ENCODE results near the gene TFEB.

Gene TFEB

DNA sequence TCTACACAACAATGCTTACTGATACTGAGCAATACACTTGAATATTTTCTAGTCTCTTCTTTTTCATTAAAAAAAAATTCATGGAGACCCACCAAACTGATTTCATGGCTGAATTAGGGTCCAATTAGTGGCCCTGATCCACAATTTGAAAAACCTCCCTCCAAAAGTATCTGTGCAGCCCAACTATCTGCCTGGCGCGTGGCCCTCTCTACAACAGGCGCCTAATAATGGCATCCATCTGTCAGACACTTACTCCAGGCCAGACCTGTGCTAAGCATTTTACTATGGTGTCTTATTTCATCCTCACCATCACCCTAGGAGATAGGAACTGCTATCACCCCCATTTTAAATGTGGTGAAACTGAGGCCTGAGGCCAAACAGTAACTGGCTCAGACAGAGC lies 14.0 kb downstream of the TFEB start:
- DNase-seq = no peak

DNA sequence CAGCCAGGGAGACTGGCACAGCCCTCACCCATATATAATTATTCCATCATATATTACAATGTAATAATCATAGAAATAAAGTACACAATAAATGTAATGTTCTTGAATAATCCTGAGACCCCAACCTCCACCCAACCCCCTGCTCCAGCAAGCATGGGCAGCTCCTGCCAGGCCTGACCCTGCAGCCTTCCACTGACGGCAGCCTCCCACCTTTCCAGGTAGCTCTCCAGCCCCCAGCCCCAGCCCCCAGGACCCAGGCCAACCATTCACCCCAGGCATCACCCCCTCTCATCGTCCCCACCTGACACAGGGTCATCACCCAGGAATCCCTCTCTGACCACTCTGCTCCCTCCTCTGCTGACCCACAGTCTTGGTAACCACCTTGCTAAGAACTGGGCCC lies 14.6 kb downstream of the TFEB start:
- no peak for DNase-seq

DNA sequence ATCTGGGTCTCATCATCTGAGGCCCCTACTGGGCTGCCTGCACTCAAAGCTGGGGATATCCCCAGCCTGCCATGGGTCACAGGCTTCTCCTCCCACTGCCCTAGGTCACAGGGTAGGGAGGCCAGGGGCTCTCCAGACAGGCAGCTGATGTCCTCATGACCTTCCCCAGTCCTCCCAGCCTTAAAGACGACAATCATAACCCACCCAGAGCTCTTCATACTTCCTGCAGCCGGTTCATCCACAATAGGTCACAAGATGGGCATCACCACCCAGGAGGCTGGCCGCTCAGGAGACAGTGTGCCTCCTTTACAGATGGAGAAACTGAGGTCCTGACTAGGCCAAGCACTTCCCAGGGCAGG lies 15.2 kb downstream of the TFEB start:
- peak; percentile 91 for DNase-seq

DNA sequence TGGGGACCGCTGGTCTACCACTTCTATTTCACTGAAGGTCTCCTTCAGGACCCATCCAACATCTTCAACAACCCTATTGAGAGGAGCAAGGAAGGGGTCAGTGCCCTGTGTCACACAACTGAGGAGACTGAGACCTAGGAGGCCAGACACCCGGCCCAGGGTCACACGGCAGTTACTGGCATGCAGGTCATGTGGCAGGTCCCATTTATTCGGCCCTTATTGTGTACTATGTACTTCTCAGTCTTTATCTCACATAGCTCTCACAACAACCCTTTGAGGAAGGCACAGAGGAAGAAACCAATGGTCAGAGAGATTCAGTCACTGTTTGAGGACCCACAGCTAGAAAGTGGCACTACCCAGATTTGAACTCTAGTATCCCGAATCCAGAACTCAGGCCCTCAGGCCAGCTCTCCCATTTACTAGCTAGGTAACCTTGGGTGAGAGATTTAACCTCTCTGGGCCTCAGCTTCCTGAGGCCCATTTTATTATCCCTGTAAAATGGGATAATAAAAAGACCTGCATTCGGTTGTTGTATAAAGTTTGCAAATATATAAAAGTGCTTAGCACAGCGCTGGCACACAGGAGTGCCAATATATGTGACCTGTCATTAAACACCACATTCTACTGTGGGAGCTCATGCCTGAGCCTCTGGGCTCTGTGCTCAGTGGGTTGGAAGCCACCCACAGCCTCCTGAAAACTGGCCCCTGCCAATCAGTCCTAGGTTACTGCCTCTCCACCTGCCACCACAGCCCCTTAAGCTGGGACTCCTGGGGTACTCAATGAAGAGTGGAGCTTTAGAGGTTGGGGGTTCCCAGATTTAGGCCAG lies 15.8 kb downstream of the TFEB start:
- DNase-seq = peak; percentile 32

DNA sequence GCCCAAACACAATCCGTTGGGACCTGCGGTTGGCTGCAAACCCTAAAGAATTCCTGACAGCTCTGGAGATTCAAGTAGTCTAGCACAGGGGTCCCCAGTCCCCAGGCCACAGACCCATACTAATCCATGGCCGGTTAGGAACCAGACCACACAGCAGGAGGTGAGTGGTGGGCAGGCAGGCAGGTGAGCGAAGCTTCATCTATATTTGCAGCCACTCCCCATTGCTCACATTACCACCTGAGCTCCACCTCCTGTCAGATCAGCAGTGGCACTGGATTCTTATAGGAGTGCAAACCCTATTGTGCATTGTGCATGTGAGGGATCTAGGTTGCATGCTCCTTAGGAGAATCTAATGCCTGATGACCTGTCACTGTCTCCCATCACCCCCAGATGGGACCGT lies 16.6 kb downstream of the TFEB start:
- no peak for DNase-seq

DNA sequence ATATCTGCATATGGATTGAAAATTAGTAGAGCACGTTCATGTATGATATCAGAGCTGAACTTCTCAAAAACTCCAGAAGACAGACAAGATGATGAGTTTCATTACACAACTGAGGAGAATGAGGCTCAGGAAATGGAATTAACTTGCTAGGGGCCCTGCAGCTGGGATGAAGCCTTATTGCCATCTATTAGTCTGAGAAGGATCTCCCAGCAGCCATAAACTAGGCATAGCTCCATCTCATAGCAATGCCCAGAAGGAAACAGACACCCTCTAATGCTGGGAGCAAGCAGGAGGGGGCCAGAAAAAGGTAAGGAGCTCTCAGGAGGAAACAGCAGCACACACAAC lies 18.0 kb downstream of the TFEB start:
- peak; percentile 51 for DNase-seq

DNA sequence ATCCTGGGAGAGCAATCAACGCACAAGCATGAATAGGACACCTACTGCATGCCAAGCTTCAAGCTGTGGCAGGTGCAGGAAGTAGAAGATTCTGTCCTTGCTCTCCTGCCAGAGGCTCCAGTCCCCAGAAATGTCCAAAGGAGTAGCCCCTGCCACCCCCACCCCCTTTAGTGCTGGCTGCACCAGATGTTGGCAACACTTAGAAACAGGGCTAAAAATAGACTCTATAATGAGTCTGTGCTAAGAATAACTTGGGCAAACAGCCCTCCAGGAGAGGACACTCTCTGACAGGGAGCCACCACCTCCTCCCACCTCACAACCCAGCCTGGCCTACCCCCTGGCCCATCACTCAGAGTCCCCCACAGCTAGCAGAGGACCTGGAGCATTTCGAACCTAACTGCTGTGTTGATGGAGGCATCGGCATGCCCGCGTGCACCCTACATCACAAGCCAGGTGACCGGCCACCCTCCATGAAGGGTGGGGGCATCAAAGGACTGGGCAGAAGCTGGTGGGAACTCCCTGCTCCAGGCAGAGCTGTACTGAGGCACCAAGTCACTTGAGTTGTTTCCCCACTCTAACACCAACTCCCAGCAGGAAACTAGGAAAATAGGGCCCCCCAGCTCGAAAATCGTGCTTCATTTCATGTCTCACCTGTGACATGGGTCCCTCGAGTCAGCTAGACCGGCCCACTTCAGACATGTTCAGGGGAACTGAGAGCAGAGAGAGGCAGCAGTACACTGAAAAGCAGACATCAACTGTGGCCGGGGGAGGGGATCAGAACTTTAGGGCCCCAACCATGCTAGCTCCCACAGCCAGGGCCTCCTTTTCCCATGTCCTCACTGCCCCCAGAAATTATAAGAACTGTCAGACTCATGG lies 18.7 kb downstream of the TFEB start:
- DNase-seq = no peak

DNA sequence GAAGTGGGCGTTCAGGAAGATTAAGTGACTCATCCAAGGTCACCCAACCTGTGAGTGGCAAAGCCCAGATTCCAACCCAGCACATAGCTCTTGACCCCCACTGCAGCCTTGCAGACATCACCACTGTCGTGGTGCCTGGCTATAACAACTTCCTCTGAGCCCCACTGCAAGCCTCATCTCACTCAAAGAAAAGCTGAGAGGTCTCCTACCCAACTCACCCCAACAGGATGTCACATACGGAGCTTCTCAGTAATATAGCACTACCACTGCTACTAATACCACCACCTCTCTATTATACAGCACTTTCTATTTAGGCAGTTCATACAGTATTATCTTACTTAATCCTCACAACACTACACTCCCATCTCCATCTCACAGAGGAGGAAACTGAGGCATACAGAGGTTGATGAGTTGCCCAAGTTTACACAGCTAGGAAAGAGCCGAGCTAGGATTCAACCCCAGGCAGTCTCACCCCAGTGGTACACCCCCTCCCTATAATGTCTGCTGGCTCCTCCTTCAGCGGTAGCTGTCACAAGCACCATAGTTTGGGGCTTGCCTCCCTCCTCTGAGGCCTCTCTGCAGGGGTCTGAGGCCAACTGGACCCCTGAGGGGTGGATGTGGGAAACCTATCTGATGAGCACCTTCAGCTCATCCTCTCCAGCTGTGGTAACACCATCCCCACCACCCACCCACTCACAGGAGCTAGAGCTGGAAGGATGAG lies 19.5 kb downstream of the TFEB start:
- no peak for DNase-seq

DNA sequence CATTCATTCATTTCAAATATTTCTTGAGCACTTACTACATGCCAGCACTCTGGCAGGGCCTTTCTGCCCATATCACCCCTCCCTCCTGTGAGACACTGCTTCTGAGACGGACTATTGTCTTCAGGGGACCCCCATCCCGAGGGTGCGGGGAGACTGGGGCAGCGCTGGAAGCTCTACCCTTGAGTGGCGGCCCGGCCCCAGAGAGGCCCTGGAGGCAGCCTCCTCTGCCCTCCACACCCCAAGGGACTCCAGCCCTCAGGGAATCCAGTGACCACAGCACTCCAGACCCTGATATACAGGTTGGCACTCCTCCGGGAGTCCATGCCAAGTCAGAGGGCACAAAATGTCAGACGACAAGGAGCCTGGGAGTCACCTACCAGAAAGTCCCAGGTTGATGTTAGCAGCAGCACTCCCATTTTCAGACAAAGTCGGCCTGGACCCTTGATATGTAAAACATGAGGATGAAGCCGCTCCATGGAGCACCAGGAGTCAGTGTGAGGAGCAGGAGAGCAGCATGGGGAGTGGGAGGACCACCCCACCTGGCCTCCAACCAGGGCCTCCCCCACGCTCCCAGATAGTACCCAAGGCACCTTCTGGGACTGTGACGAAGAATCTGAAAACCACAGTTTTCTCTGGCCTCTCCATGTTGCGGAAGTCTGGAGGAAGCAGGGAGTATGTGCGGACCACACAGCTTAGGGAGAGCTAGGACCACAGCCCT lies 20.7 kb downstream of the TFEB start:
- DNase-seq = no peak

DNA sequence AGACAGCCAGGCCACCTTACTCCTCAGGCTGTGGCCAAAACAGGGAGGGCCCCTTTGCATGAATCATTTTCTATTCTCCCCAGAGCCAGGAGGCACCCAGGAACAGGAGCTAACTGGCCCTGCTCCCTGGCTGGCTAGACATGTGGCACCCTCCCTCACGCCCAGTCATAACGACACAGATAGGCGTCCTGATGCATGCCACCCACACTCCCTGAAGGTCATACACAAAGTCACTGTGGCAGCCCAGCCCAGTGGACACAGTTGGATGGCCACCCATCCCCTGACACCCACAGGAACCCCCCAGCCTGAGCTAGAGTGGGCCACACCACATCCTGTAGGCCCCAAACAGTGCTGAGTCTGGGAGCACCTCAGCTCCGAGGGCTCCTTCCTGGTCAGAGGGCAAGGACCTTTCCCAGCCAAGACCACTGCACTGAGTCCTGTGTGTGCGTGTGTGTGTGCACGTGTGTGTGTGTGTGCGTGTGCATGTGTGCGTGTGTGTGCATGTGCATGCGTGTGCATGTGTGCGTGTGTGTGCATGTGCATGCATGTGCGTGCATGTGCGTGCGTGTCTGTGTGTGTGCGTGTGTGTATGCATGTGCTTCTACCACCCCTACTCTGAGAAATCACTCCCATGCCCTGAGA lies 21.6 kb downstream of the TFEB start:
- DNase-seq = peak; percentile 72

DNA sequence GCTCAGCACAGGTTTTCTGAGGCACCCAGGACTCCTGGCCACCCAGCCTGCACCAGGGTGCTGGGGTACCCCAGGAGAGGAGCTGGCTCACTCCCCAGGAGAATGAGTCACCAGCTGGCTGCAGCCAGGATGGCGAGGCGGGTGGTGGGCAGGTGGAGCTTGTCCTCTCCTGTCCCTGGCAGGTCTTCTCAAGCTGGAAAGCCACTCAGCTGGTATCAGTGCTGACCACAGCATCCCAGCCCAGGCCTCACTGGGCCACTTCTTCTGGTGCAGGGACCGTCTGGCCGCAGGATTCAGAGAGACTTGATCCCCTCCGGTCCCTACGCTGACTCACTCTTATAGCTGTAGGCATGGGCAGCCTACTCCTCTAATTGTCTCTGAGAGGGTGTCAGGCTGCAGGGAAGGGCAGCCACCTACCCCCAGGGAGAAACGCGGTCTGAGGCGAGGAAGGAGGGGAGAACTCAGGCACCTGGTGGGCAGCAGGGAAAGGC lies 22.2 kb downstream of the TFEB start:
- no peak for DNase-seq

DNA sequence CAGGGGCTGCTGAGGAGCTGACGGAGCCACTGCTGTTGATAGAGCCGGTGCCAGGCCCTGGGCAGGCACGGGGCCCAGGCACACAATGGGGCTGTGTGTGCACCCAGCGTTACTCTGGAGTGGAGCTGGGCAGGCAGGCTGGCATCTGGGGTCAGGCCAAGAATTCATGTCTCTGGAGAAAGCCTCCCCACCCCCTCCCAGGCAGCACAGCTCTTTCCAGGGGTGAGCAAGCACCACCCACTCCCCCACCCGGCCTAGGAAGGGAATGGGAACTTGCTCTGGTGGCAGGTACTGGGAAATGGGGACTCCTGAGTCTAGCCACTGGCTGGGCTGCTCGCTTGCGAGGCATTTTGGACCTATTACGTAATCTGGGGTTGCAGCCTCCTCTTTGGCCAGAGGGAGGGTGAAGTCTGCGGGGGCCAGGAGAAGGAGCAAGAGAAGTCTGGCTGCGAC lies 22.7 kb downstream of the TFEB start:
- no peak for DNase-seq

DNA sequence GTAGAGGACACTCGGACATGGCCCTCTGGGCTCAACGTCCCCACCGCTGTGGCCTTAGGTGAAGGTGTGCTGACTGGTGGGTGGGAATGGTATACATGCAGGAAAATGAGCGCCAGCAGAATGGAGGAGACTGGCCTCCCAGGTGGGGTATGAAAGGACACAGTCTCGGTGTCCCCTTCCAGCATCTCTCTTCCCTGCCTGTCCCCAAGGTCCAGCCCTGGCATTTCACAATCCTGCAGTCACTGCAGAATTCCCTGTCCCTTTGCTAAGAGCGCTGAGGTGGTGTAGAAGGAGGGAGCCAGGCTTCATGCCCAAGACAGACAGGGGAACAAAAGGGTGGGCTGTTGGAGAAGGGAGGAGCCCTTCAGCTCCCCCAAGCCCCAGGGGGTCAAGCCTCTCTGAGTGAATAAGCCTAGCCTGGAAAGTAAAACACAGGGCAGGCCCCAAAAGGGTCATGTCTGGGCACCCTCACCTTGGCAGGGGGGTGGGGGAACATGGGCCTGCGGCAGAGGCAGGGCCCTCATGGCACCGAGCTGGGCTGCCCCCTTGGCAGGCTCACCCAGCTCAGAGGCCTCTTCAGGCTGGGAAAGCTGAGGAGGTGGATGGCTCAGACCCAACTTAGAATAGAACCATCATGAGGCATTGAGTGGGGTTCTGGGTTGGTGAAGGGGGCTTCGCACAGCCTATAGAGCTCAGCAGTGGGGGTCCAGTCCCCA lies 23.9 kb downstream of the TFEB start:
- DNase-seq = no peak

DNA sequence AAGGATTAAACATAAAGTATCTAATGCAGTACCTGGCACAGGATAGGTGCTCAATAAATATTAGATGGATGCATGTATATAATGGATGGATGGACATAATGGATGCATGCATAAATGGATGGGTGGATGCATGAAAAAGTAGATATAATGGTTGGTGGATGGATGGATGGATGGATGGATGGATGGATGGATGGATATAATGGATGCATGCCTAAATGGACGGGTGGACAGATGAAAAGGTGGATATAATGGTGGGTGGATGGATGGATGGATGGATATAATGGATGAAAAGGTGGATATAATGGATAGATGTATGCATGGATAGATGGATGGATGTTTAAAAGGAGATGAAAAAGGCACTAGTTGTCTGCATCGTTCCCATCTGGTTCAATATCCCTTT lies 26.0 kb downstream of the TFEB start:
- DNase-seq = no peak

DNA sequence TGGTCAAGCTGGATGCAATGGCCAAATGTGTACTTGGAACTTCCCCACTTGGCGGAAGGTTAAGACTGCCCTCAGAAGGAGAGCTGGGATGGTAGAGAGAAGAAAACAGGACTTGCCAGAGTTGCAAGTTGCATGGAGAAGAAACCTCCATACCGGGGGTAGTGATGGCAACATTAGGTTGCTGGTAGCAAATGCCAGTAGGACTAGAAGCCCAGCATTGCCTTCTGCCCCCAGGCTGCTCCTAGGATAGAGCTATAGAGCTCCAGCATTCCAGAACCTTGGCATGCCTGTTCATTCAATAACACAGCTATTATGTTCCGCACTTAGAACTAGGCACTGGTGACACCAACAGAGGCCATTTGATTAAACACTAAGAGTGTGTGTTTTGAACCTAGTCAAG lies 26.6 kb downstream of the TFEB start:
- no peak for DNase-seq

DNA sequence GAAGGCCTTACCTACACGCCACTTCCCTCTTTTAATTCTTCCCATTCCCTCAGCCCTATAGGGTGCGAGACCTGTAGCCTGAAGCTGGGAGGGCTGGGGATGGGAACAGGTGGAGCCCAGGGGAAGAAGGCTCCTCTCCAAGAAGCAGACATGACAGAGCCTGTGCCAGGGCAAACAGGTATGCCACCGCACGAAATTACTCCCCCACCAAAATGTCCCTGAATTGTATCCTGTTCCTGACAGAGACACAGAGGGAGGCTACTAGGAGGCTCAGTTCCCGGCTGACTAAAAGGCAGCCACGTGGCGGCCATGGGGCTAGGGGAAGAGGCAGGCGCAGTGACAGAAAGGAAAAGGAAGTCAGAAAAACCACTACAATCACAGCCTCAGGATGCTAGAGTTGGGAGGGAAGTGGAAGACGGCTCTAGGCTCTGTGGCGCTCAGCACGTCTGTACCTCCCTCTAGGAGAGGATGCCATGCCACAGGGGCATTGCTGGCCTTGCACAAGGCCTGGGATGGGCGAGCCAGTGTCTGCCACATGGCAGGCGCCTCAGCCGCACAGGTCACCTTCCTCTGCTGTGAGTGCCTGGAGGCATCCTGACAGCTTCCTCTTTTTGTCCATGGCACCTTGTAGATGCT lies 27.7 kb downstream of the TFEB start:
- peak; percentile 79 for DNase-seq

DNA sequence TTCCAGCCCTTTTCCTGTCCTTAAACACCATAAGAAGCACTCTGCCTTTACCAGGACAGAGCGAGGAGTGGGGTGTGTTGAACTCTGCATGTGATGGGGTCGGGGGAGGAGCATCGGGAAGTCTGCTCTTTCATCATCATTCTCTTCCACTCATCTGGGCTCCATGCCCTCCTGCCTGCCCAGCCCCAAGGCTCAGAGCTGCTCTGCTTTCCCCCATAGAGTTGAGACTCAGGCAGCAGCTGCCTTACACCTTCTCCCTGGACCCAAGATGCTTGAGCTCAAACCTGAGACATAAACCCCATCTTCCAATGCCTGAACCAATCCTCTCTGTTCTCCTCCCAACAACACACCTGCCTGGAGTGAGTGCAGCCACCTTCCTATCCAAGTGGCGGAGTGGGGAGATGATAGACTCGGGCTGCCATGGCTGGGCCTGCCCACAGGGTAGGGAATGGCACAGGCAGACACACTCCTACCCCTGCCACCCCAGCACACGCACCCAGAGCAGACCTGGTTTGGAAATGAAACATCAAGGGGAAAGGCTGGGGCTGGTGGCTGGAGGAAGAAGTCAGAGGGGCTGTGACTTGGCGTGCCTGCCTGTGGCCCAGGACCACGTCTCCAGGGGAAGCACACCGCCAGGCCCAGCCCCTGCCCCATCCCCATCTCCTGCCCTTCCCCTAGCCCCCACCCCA lies 28.4 kb downstream of the TFEB start:
- DNase-seq = peak; percentile 81

DNA sequence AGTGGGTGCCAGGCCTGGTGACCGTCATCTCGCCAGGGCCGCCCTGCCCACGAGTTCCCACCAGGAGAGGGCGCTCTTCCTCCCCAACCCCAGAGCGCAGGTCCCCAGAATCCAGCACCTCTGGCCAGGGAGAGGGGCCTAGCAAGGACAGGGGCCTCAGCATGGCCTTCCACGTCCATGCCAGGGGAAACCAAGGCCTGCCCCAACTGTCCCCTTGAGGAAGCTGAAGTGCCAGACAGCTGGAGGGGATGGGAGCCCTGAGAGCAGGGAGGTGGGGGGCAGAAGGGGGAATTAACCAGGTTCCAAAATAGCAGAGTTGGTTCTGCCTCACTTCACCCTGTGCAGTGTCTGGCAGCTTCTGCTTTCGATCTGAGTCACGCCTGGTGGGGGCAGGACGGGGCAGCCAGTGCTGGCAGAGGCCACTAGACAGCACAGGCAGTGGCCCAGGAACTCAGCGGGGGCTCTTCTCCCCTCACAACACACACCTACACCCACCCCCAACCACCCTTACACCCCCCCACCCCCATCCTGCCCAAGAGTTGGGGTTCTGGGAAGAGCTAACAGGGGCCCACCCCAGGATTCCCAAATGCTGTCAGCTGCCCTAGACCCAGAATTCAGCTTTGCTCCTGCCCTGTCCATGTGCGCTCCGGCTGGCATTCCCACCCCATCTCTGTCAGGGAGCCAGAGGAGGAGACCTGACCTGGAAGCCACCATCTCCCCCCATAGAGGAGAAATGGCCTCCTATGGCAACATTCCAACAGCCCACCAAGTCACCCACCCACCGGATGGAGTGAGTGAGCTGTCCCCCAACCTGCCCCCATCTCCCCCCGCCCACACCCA lies 29.2 kb downstream of the TFEB start:
- DNase-seq = peak; percentile 94

DNA sequence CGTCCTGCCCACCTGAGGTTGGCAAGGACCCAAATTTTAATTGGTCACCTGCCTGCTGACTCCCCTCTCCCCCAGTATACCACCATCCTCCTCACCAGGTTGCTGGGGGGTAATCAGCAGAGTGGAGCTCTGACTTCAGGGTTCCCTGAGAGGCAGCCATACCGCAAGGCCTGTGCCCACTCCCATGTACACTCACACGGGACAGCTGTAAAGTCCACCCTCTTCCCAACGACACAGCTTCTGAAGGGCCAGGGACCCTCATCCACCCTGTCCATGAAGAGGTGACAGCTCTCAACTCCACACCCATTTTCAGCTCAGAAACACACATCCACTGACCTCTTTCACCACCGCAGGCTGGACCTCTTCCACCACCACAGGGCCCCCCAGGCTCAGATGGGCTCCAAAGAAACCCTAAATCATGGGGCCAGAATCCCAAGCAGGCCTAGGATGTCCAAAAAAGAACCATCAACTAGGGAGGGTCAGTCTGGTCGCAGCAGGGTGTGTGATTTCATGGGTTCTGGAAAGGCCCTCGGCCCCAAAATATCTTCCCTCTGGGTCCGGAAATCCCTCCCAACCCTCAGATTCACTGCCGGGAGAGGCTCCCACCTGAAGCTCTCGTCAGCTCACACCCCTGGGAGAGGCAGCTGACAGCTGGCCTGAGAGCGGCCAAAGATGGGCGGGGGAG lies 30.0 kb downstream of the TFEB start:
- no peak for DNase-seq
